PC-3 (cell line): ENCODE results near the gene JAZF1.

Source experiments
- EZH2 ChIP-seq: fragments of 300-600 bp; sonication (generic); IDR thresholded peaks from one replicate; pipeline ENCODE4 v1.6.1; 2017; ENCODE audit warnings: antibody characterized with exemption, mild to moderate bottlenecking, low read length; ENCODE audit not compliant: unreplicated experiment
- EZH2phosphoT487 ChIP-seq: fragments of 300-600 bp; sonication (generic); IDR thresholded peaks from 2 replicates; pipeline ENCODE4 v1.6.1; 2018; ENCODE audit warnings: mild to moderate bottlenecking, antibody characterized with exemption, low read length, borderline replicate concordance
- TF ChIP-seq, protein P1 (sequence below): fragments of 300-600 bp; sonication (generic); conservative IDR thresholded peaks from 2 replicates; pipeline ENCODE4 v1.5.1; 2017; ENCODE audit warnings: antibody characterized with exemption, low read depth, mild to moderate bottlenecking, low read length

DNA sequence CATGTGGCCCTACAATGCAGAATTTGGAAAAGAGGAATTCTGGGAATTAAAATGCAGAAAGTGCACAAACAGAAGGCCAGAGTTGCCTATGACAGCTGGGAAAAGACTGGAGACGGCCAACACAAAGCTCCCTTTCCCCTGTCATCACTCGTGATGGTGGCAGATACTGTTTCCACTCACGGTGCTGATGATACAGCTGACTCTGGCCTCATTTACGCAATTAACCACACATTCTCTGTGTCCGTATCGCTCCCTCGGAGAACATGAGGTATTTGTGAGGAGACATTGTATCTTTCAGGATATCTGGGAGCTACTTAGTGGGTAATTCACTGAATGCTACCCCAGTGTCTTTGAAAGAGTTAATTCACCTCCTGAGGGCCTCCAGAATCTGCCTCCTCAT is 267.8 kb downstream of the JAZF1 start:
- TF ChIP-seq EZH2phosphoT487: no peak
- TF ChIP-seq, protein P1, sequence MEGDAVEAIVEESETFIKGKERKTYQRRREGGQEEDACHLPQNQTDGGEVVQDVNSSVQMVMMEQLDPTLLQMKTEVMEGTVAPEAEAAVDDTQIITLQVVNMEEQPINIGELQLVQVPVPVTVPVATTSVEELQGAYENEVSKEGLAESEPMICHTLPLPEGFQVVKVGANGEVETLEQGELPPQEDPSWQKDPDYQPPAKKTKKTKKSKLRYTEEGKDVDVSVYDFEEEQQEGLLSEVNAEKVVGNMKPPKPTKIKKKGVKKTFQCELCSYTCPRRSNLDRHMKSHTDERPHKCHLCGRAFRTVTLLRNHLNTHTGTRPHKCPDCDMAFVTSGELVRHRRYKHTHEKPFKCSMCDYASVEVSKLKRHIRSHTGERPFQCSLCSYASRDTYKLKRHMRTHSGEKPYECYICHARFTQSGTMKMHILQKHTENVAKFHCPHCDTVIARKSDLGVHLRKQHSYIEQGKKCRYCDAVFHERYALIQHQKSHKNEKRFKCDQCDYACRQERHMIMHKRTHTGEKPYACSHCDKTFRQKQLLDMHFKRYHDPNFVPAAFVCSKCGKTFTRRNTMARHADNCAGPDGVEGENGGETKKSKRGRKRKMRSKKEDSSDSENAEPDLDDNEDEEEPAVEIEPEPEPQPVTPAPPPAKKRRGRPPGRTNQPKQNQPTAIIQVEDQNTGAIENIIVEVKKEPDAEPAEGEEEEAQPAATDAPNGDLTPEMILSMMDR: no peak
- no peak for TF ChIP-seq EZH2
